Stimulated activated CD8-positive, alpha-beta memory T cell treated with anti-CD3 and anti-CD28 coated beads, Interleukin-7, amount 100 ng/mL, for 24 hours (primary cell): ENCODE results near the gene FTCD.
"Not testable (repeated sequence)": the region's sequence is repeated elsewhere in the genome, so short reads cannot be mapped to it uniquely, and the experiment has no call there.

Experiments used
- DNase-seq: peaks from one replicate; pipeline ENCODE4 v3.0.0-alpha.2; 2020; ENCODE audit warnings: low read depth

The FTCD gene

GRCh38 chr21:46153247-46154154 lies 1.9 kb downstream of the FTCD start:
- peak; percentile 24 for DNase-seq

- no peak for DNase-seq
Observed at GRCh38 chr21:46152927-46153246, 2.5 kb downstream of the FTCD start.

- no peak for DNase-seq
Observed at GRCh38 chr21:46151989-46152926, 3.1 kb downstream of the FTCD start.

- no peak for DNase-seq
Observed at GRCh38 chr21:46151261-46151988, 4.0 kb downstream of the FTCD start.

- no peak for DNase-seq
Observed at GRCh38 chr21:46150491-46151121, 4.8 kb downstream of the FTCD start.

GRCh38 chr21:46150073-46150472 lies 5.3 kb downstream of the FTCD start:
- DNase-seq, result no peak

- DNase-seq, result no peak
Observed at GRCh38 chr21:46149205-46149901, 6.0 kb downstream of the FTCD start.

GRCh38 chr21:46148106-46148505 lies 7.3 kb downstream of the FTCD start:
- DNase-seq, result no peak

- peak; percentile 9 for DNase-seq
Observed at GRCh38 chr21:46147429-46147828, 8.0 kb downstream of the FTCD start.

GRCh38 chr21:46146856-46147255 lies 8.5 kb downstream of the FTCD start:
- DNase-seq, result no peak

GRCh38 chr21:46145840-46146691 lies 9.3 kb downstream of the FTCD start:
- no peak for DNase-seq

GRCh38 chr21:46145159-46145839 lies 10.1 kb downstream of the FTCD start:
- DNase-seq, result no peak

- DNase-seq, result no peak
Observed at GRCh38 chr21:46144464-46145070, 10.8 kb downstream of the FTCD start.

GRCh38 chr21:46142582-46143473 lies 12.6 kb downstream of the FTCD start:
- DNase-seq, result no peak

GRCh38 chr21:46141767-46142581 lies 13.4 kb downstream of the FTCD start:
- no peak for DNase-seq

- not testable (repeated sequence) for DNase-seq
Observed at GRCh38 chr21:46140352-46141003, 14.9 kb downstream of the FTCD start.

- DNase-seq, result no peak
Observed at GRCh38 chr21:46139686-46140085, 15.7 kb downstream of the FTCD start.
